Tongue (tissue), 2 donors: ENCODE results near the gene P2RX2. TPM values are rescaled to one million over a fixed set of nuclear protein-coding genes. Genes with fewer than 3 reads are reported as not detected.

Experiments used
- DNase-seq: peaks from one replicate; pipeline ENCODE4 v3.0.0-alpha.2; 2015
- total RNA-seq: library from RNA; depleted of rRNA; stranded (reverse); fragments of >200 nt; gene quantifications from one replicate; pipeline ENCODE4 v1.2.3, GENCODE V29; 2014

The P2RX2 gene
- not detected for total RNA-seq

- DNase-seq: no peak
Measured at GRCh38 chr12:132618683-132619043, at the start of gene P2RX2. Gene P2RX2, plus strand, starts transcription at chr12:132618776. Its CDS starts 41 bp downstream, at chr12:132618817.

- DNase-seq: no peak
Measured at GRCh38 chr12:132568826-132569480, 49.6 kb upstream of the P2RX2 start.

- DNase-seq: no peak
Measured at GRCh38 chr12:132569856-132570480, 48.6 kb upstream of the P2RX2 start.

GRCh38 chr12:132570635-132571034, 47.9 kb upstream of the P2RX2 start:
- DNase-seq: no peak

- DNase-seq: no peak
Measured at GRCh38 chr12:132571051-132571450, 47.5 kb upstream of the P2RX2 start.

- no peak for DNase-seq
Measured at GRCh38 chr12:132571598-132571997, 47.0 kb upstream of the P2RX2 start.

GRCh38 chr12:132572106-132572505, 46.5 kb upstream of the P2RX2 start:
- peak; percentile 19 for DNase-seq

GRCh38 chr12:132572801-132573760, 45.5 kb upstream of the P2RX2 start:
- DNase-seq: no peak

- DNase-seq: no peak
Measured at GRCh38 chr12:132574271-132574996, 44.1 kb upstream of the P2RX2 start.

GRCh38 chr12:132575661-132576060, 42.9 kb upstream of the P2RX2 start:
- DNase-seq: no peak

- no peak for DNase-seq
Measured at GRCh38 chr12:132576701-132577100, 41.9 kb upstream of the P2RX2 start.

GRCh38 chr12:132577191-132577920, 41.2 kb upstream of the P2RX2 start:
- no peak for DNase-seq

GRCh38 chr12:132578118-132578517, 40.5 kb upstream of the P2RX2 start:
- DNase-seq: no peak

- DNase-seq: no peak
Measured at GRCh38 chr12:132578826-132579225, 39.8 kb upstream of the P2RX2 start.

GRCh38 chr12:132579744-132580143, 38.8 kb upstream of the P2RX2 start:
- DNase-seq: peak; percentile 88

- DNase-seq: no peak
Measured at GRCh38 chr12:132580701-132581292, 37.8 kb upstream of the P2RX2 start.

- no peak for DNase-seq
Measured at GRCh38 chr12:132581348-132582057, 37.1 kb upstream of the P2RX2 start.

- no peak for DNase-seq
Measured at GRCh38 chr12:132582058-132582420, 36.5 kb upstream of the P2RX2 start.

- DNase-seq: no peak
Measured at GRCh38 chr12:132582582-132583410, 35.8 kb upstream of the P2RX2 start.

GRCh38 chr12:132583411-132583710, 35.2 kb upstream of the P2RX2 start:
- DNase-seq: no peak
